ENCODE measurements around the gene TRIM9. TPM values are rescaled to one million over a fixed set of nuclear protein-coding genes. Genes with fewer than 3 reads are reported as not detected.
"Not testable (repeated sequence)": the region's sequence is repeated elsewhere in the genome, so short reads cannot be mapped to it uniquely, and the experiment has no call there.

TRIM9 gene
- total RNA-seq, 1 donor = 0.42 TPM

DNA sequence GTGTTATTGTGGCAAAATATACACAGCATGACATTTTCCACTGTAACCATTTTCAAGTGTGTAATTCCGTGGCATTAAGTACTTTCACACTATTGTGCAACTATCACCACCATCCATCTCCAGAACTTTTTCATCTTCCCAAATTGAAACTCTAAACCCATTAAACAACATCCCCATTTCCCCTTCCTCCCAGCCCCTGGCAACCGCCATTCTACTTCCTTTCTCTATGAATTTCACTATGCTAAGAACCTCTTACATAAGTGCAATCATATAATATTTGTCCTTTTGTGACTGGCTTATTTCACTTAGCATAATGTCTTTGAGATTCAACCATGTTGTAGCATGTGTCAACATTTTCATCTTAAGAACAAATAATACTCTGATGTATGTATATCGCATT is 82.8 kb downstream of the TRIM9 start:
- H3K4me3 ChIP-seq (ENCODE audit: low read length) = no peak overlapping the region
- H3K27me3 ChIP-seq (ENCODE audit: insufficient read depth, low read length) = no peaks in the 10 kb centered on the region
- H3K4me1 ChIP-seq (ENCODE audit: insufficient read depth, low read length) = peaks cover under 1% of the 10 kb centered on the region
- H3K9me3 ChIP-seq (ENCODE audit: low read depth, low read length) = no peaks in the 10 kb centered on the region

DNA sequence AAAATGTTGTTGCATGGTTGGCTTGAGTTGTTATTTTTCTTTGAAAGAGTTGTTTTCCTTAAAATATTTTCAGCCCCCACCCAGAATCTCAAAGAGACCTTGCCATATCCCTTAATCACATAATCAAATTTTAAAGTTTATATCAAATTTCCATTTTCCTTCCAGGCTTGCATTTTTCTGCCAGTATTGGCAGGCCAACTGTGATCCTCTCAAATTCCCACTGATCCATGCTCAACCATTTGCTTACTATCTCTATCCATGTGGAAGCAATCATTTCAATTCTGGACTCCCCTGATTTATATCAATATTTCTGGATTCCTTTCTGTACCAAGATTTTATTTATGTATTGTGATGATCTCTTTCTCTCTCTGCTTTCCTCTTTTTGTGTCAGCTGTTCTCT is 86.5 kb downstream of the TRIM9 start:
- no peaks in the 10 kb centered on the region for H3K9me3 ChIP-seq (ENCODE audit: low read depth, low read length)
- peaks cover 9% of the 10 kb centered on the region for H3K4me1 ChIP-seq (ENCODE audit: insufficient read depth, low read length)
- H3K27me3 ChIP-seq (ENCODE audit: insufficient read depth, low read length) = no peaks in the 10 kb centered on the region
- no peak overlapping the region for H3K4me3 ChIP-seq (ENCODE audit: low read length)

GRCh38 chr14:51006781-51007211 is 88.1 kb downstream of the TRIM9 start:
- Histone ChIP-seq H3K9me3 (ENCODE audit: low read depth, low read length) (no peaks in the 10 kb centered on the region), H3K27me3 (ENCODE audit: insufficient read depth, low read length) (no peaks in the 10 kb centered on the region), H3K4me1 (ENCODE audit: insufficient read depth, low read length) (peaks cover 9% of the 10 kb centered on the region), H3K4me3 (ENCODE audit: low read length) (no peak overlapping the region)

GRCh38 chr14:51006324-51006723 is 88.6 kb downstream of the TRIM9 start:
- Histone ChIP-seq H3K4me1 (ENCODE audit: insufficient read depth, low read length) (peaks cover 9% of the 10 kb centered on the region), H3K9me3 (ENCODE audit: low read depth, low read length) (no peaks in the 10 kb centered on the region), H3K27me3 (ENCODE audit: insufficient read depth, low read length) (no peaks in the 10 kb centered on the region), H3K4me3 (ENCODE audit: low read length) (no peak overlapping the region)

GRCh38 chr14:51004801-51005526 is 89.9 kb downstream of the TRIM9 start:
- H3K9me3 ChIP-seq (ENCODE audit: low read depth, low read length) = no peaks in the 10 kb centered on the region
- H3K27me3 ChIP-seq (ENCODE audit: insufficient read depth, low read length) = no peaks in the 10 kb centered on the region
- no peak overlapping the region for H3K4me3 ChIP-seq (ENCODE audit: low read length)
- H3K4me1 ChIP-seq (ENCODE audit: insufficient read depth, low read length) = peaks cover 9% of the 10 kb centered on the region

GRCh38 chr14:51004352-51004800 is 90.5 kb downstream of the TRIM9 start:
- H3K27me3 ChIP-seq (ENCODE audit: insufficient read depth, low read length) = no peaks in the 10 kb centered on the region
- H3K4me3 ChIP-seq (ENCODE audit: low read length) = no peak overlapping the region
- no peaks in the 10 kb centered on the region for H3K9me3 ChIP-seq (ENCODE audit: low read depth, low read length)
- H3K4me1 ChIP-seq (ENCODE audit: insufficient read depth, low read length) = peaks cover 9% of the 10 kb centered on the region

DNA sequence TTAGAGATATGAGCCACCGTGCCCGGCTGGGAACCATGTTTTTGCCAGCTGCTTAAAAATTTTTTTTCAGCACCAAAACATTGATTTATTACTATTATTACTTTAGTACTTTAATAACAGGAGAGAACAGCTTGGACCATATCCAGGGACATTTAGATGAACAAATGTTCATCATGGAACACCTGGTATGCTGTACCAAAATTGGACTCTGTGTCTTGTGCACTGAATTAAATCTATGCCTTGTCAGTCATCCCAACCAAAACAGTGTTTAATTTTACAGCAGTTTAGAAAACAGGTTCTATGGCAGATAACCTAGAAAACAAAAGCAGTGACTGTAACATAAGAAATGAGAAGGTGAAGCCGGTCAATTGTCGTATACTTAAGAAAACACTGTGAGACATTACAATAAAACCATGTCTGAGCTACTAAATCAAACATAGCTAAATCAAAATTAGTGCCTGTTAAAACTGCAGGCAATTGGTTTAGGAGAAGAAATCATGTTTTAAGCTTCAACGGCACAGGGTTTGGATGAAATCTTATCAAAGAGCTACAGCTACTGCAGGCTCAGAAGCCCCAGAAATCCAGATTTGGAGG is 92.4 kb downstream of the TRIM9 start:
- H3K4me1 ChIP-seq (ENCODE audit: insufficient read depth, low read length) = peaks cover 9% of the 10 kb centered on the region
- H3K4me3 ChIP-seq (ENCODE audit: low read length) = no peak overlapping the region
- no peaks in the 10 kb centered on the region for H3K27me3 ChIP-seq (ENCODE audit: insufficient read depth, low read length)
- H3K9me3 ChIP-seq (ENCODE audit: low read depth, low read length) = no peaks in the 10 kb centered on the region

GRCh38 chr14:51000566-51000965 is 94.3 kb downstream of the TRIM9 start:
- no peak overlapping the region for H3K4me3 ChIP-seq (ENCODE audit: low read length)
- H3K27me3 ChIP-seq (ENCODE audit: insufficient read depth, low read length) = no peaks in the 10 kb centered on the region
- H3K9me3 ChIP-seq (ENCODE audit: low read depth, low read length) = no peaks in the 10 kb centered on the region
- no peaks in the 10 kb centered on the region for H3K4me1 ChIP-seq (ENCODE audit: insufficient read depth, low read length)

DNA sequence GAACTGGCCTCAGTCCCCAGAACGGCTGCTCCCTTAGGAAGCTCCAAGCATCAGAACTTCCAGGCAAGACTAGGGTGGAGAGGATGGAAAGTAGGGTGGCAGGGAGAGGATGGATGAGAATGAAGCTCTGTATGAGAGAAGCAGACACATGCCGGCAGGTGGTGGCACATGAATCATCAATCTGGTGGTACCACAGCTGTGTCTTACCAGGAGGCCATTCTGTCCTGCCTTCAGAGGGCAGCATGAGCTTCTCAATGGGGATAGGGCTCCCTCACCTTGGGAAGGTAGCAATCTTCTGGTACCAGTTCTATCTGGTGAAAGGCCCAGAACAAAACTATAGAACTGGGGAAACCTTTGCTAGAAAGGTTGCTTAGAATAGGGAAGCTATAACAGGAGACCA is 95.2 kb downstream of the TRIM9 start:
- H3K4me3 ChIP-seq (ENCODE audit: low read length) = no peak overlapping the region
- no peaks in the 10 kb centered on the region for H3K9me3 ChIP-seq (ENCODE audit: low read depth, low read length)
- H3K27me3 ChIP-seq (ENCODE audit: insufficient read depth, low read length) = no peaks in the 10 kb centered on the region
- H3K4me1 ChIP-seq (ENCODE audit: insufficient read depth, low read length) = no peaks in the 10 kb centered on the region

DNA sequence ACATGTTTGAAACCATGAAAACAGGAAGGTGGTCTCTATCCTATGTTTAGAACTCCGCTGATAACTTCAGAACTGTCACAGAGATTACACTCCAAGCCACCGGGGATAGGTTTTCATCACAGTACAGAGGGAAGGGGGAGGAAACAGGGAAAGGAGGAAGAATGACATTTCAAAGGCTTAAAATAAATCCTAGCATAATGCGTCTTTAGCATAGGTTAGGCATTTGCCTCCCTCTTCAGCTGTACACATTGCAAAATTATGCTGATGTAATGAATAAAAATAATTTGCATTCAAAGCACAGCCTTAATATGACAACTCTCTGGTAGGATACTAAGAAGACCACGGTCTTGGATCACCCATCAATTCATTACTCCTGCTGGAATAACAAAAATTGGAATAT is 96.3 kb downstream of the TRIM9 start:
- H3K4me1 ChIP-seq (ENCODE audit: insufficient read depth, low read length) = no peaks in the 10 kb centered on the region
- no peaks in the 10 kb centered on the region for H3K9me3 ChIP-seq (ENCODE audit: low read depth, low read length)
- no peaks in the 10 kb centered on the region for H3K27me3 ChIP-seq (ENCODE audit: insufficient read depth, low read length)
- no peak overlapping the region for H3K4me3 ChIP-seq (ENCODE audit: low read length)

DNA sequence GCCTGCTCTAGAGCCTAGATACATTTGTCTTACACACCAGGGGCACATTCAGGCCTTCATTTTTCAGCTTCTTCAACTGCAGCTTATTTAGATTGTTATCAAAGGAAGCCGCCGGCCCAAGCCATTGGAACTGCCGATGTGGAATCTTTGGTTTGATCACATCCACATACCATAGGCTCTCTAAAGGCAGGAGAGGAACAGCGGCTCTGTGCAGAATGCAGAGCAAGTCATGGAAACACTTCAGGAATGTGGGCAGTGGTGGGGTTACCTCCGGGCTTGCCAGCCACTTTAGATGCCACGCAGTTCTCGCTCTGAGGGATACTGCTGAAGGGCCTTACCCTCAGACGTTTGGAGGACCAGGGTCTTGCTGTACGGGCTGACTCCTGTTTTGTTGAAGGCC is 97.2 kb downstream of the TRIM9 start:
- no peaks in the 10 kb centered on the region for H3K27me3 ChIP-seq (ENCODE audit: insufficient read depth, low read length)
- no peaks in the 10 kb centered on the region for H3K9me3 ChIP-seq (ENCODE audit: low read depth, low read length)
- no peak overlapping the region for H3K4me3 ChIP-seq (ENCODE audit: low read length)
- H3K4me1 ChIP-seq (ENCODE audit: insufficient read depth, low read length) = no peaks in the 10 kb centered on the region

DNA sequence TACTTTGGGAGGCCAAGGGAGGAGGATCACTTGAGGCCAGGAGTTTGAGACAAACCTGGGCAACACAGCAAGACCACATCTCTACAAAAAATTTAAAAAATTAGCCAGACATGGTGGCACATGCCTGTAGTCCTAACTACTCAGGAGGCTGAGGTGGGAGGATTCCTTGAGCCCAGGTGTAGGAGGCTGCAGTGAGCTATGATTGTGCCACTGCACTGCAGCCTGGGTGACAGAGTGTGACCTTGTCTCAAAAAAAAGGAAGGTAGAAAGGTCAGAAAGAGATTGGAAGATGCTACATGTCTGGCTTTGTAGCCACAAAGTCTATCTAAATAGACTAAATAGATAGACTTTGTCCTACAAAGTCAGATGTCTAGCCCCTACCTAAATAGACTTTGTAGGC is 100.7 kb downstream of the TRIM9 start:
- not testable (repeated sequence) for H3K27me3 ChIP-seq (ENCODE audit: insufficient read depth, low read length); H3K4me1 ChIP-seq (ENCODE audit: insufficient read depth, low read length); H3K4me3 ChIP-seq (ENCODE audit: low read length); H3K9me3 ChIP-seq (ENCODE audit: low read depth, low read length)

DNA sequence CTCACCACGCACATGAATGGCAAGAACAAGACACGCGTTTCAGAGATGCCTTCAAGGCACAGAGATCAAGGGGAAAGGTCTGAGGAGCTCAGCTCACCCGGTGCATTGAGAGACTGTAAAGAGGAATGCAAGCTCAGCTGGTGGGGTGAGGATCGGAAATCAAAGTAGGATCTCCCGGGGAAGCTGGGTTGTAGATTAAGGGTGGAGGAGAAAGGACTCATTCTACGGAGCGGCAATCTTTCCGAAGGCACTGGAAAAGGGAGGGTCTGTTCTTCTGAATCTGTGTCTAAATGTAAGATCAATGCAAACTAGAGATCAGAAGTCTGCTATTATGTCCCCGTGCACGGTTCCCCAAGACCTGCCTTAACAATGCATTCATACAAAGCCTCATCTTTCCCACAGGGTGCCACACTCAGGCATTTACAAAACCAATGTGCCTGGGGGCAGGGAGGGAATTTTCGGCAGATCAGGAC is 109.0 kb downstream of the TRIM9 start:
- Histone ChIP-seq H3K4me1 (ENCODE audit: insufficient read depth, low read length) (no peaks in the 10 kb centered on the region), H3K4me3 (ENCODE audit: low read length) (no peak overlapping the region), H3K9me3 (ENCODE audit: low read depth, low read length) (no peaks in the 10 kb centered on the region), H3K27me3 (ENCODE audit: insufficient read depth, low read length) (no peaks in the 10 kb centered on the region)

DNA sequence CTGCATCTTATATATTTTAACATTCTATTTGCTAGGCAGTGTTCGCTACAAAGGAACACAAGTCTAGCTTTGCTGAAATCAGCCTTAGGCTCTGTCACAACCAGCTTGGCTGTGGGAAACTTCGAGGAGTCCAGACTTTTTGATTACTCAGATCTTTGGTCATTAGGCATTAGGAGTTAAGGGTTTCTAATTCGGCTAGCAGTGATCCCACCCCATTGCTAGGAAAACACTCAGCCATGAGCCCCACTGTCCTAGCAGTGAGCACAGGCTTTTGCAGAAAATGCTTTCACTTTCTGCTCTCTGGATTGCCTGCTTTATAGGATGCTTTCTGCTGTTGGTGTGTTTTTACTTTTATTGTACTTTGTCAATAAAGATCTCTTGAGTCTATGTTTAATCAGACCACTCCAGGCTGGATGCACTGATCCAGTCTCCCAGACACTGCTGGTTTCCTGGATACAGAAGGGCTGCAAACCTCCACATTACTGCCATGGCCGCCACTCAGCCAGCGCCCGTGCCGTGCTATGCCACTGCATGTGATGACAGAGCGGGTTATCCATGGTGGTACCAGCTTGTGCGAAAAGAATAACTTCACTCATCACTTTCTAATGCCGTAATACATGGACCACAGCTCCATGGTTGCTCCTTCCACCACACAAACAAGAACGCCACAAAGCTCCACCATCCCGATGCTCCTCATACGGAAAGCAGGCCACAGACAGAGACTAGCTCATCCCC is 109.6 kb downstream of the TRIM9 start:
- Histone ChIP-seq H3K9me3 (ENCODE audit: low read depth, low read length) (no peaks in the 10 kb centered on the region), H3K4me3 (ENCODE audit: low read length) (no peak overlapping the region), H3K4me1 (ENCODE audit: insufficient read depth, low read length) (no peaks in the 10 kb centered on the region), H3K27me3 (ENCODE audit: insufficient read depth, low read length) (no peaks in the 10 kb centered on the region)

- Histone ChIP-seq H3K4me1 (ENCODE audit: insufficient read depth, low read length) (no peaks in the 10 kb centered on the region), H3K9me3 (ENCODE audit: low read depth, low read length) (no peaks in the 10 kb centered on the region), H3K4me3 (ENCODE audit: low read length) (no peak overlapping the region), H3K27me3 (ENCODE audit: insufficient read depth, low read length) (no peaks in the 10 kb centered on the region)
These were observed 110.7 kb downstream of the TRIM9 start for GRCh38 chr14:50984036-50984710.

Measured in mononuclear cell (primary cell).